IMR-90 (cell line): ENCODE measurements around the gene CMTM7.

Source experiments
- CHD1 ChIP-seq: IDR thresholded peaks from 2 replicates; pipeline ENCODE4 v1.6.1; 2012; ENCODE audit warnings: low read depth, low read length, improper control_type of control experiment
- MAFK ChIP-seq: IDR thresholded peaks from 2 replicates; pipeline ENCODE4 v1.6.1; 2012; ENCODE audit warnings: low read depth, low read length, improper control_type of control experiment
- POLR2A ChIP-seq: IDR thresholded peaks from 2 replicates; pipeline ENCODE4 v1.6.1; 2012; ENCODE audit warnings: mild to moderate bottlenecking, low read depth, low read length
- RAD21 ChIP-seq: IDR thresholded peaks from 2 replicates; pipeline ENCODE4 v1.6.1; 2012; ENCODE audit warnings: low read length, improper control_type of control experiment
- RCOR1 ChIP-seq: IDR thresholded peaks from 2 replicates; pipeline ENCODE4 v1.6.1; 2012; ENCODE audit warnings: mild to moderate bottlenecking, low read length, improper control_type of control experiment; ENCODE audit not compliant: insufficient replicate concordance
- RFX5 ChIP-seq: IDR thresholded peaks from 2 replicates; pipeline ENCODE4 v1.8.0; 2012; ENCODE audit warnings: low read depth, mild to moderate bottlenecking, low read length, moderate library complexity
- SMC3 ChIP-seq: fragments of 150-350 bp; IDR thresholded peaks from 2 replicates; pipeline ENCODE4 v1.6.1; 2016; ENCODE audit warnings: low read depth, mild to moderate bottlenecking, antibody characterized with exemption, low read length, moderate library complexity
- TF ChIP-seq, protein P1 (sequence below): conservative IDR thresholded peaks from 2 replicates; pipeline ENCODE4 v1.5.1; 2012; ENCODE audit warnings: mild to moderate bottlenecking, low read depth, low read length, improper control_type of control experiment

DNA sequence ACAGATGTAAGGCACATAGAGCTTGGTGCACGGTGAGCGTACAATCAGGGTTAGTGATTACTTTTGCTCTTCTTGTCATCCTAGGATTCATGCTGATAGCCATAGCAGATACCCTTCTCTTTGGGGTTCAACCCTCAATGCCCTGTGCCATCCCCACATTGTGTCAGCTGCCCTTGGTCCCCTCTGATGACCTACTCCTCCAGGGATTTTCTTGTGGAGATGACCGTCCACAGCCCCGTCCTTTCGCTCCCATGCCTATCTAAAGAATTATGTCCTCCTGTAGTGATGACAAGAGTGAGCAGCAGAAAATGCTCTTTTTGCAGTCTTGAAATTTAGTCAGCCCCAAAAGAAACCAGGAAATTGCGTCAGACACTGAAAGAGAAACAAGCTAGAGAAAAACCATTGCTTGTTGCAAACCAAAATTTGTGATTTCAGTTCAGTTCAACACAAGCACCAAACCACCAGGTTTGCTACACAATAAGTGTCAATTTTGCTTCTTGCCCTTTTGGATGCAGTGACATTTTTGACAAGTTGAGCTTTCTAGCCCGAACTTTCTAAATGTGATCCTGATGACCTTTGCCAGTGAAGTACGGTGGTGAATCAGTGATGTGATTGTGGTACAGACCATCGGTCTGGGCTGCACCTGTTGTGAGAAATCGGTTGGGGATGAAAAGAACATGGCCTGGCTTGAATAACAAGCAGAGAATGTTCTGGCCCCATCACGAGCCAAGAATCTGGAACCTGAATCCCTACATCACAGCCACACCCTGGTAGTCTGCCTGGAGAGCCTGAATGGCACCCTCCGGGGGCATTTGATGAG is 41.3 kb downstream of the CMTM7 start:
- TF ChIP-seq POLR2A (no peak), SMC3 (no peak), RAD21 (no peak), RFX5 (no peak), RCOR1 (no peak), MAFK (no peak), CHD1 (no peak)
- TF ChIP-seq, protein P1, sequence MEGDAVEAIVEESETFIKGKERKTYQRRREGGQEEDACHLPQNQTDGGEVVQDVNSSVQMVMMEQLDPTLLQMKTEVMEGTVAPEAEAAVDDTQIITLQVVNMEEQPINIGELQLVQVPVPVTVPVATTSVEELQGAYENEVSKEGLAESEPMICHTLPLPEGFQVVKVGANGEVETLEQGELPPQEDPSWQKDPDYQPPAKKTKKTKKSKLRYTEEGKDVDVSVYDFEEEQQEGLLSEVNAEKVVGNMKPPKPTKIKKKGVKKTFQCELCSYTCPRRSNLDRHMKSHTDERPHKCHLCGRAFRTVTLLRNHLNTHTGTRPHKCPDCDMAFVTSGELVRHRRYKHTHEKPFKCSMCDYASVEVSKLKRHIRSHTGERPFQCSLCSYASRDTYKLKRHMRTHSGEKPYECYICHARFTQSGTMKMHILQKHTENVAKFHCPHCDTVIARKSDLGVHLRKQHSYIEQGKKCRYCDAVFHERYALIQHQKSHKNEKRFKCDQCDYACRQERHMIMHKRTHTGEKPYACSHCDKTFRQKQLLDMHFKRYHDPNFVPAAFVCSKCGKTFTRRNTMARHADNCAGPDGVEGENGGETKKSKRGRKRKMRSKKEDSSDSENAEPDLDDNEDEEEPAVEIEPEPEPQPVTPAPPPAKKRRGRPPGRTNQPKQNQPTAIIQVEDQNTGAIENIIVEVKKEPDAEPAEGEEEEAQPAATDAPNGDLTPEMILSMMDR, result no peak
